ENCODE measurements around the gene WDR3. TPM values are rescaled to one million over a fixed set of nuclear protein-coding genes. Genes with fewer than 3 reads are reported as not detected.

WDR3 gene
- polyA plus RNA-seq, 5 donors, result 20.6 to 38.1 (median 29.4) TPM

Other genes with a start within 250 kb of the WDR3 start
- gene GDAP2, start 118 bp upstream of the WDR3 start, polyA plus RNA-seq (ENCODE audit: insufficient read depth in 1 of 5, insufficient read length in 5 of 5, low replicate concordance in 1 of 5), result 10 to 100 TPM in 4 of 5 donors, 1 to 10 TPM in 1; 9.9 to 18.8 (median 17.1) TPM